ENCODE results near the gene RGS10.

The RGS10 gene

GRCh38 chr10:119498889-119499676 lies 43.4 kb downstream of the RGS10 start:
- TF ChIP-seq CTCF (IDR thresholded peaks at IDR 0.05; ENCODE audit: poor library complexity, severe bottlenecking), result no peak
- Histone ChIP-seq H3K4me3 (ENCODE audit: severe bottlenecking) (no peak overlapping the region), H3K36me3 (ENCODE audit: low read depth) (0 out of 2 replicates have a peak, but pooled peaks cover 6% of the 10 kb centered on the region), H3K27ac (ENCODE audit: poor library complexity, severe bottlenecking) (no peak overlapping the region), H3K9me3 (ENCODE audit: severe bottlenecking) (no peaks in the 10 kb centered on the region), H3K27me3 (ENCODE audit: insufficient read depth, poor library complexity, severe bottlenecking) (no peaks in the 10 kb centered on the region), H3K4me1 (ENCODE audit: insufficient read depth, poor library complexity, severe bottlenecking) (no peaks in the 10 kb centered on the region)
- DNase-seq (ENCODE audit: low spot score) (no peak), ATAC-seq (ENCODE audit: low read depth) (no peak)

GRCh38 chr10:119497243-119497642 lies 45.3 kb downstream of the RGS10 start:
- Histone ChIP-seq H3K36me3 (ENCODE audit: low read depth) (0 out of 2 replicates have a peak, but pooled peaks cover 6% of the 10 kb centered on the region), H3K27me3 (ENCODE audit: insufficient read depth, poor library complexity, severe bottlenecking) (no peaks in the 10 kb centered on the region), H3K4me3 (ENCODE audit: severe bottlenecking) (no peak overlapping the region), H3K4me1 (ENCODE audit: insufficient read depth, poor library complexity, severe bottlenecking) (no peaks in the 10 kb centered on the region), H3K9me3 (ENCODE audit: severe bottlenecking) (no peaks in the 10 kb centered on the region), H3K27ac (ENCODE audit: poor library complexity, severe bottlenecking) (no peak overlapping the region)
- no peak for ATAC-seq (ENCODE audit: low read depth)
- DNase-seq (ENCODE audit: low spot score), result no peak
- TF ChIP-seq CTCF (IDR thresholded peaks at IDR 0.05; ENCODE audit: poor library complexity, severe bottlenecking), result no peak

GRCh38 chr10:119496273-119496672 lies 46.2 kb downstream of the RGS10 start:
- no peak for TF ChIP-seq CTCF (IDR thresholded peaks at IDR 0.05; ENCODE audit: poor library complexity, severe bottlenecking)
- ATAC-seq (ENCODE audit: low read depth), result no peak
- Histone ChIP-seq H3K4me3 (ENCODE audit: severe bottlenecking) (no peak overlapping the region), H3K27me3 (ENCODE audit: insufficient read depth, poor library complexity, severe bottlenecking) (no peaks in the 10 kb centered on the region), H3K9me3 (ENCODE audit: severe bottlenecking) (no peaks in the 10 kb centered on the region), H3K27ac (ENCODE audit: poor library complexity, severe bottlenecking) (no peak overlapping the region), H3K36me3 (ENCODE audit: low read depth) (0 out of 2 replicates have a peak, but pooled peaks cover 6% of the 10 kb centered on the region), H3K4me1 (ENCODE audit: insufficient read depth, poor library complexity, severe bottlenecking) (no peaks in the 10 kb centered on the region)
- DNase-seq (ENCODE audit: low spot score), result no peak

DNA sequence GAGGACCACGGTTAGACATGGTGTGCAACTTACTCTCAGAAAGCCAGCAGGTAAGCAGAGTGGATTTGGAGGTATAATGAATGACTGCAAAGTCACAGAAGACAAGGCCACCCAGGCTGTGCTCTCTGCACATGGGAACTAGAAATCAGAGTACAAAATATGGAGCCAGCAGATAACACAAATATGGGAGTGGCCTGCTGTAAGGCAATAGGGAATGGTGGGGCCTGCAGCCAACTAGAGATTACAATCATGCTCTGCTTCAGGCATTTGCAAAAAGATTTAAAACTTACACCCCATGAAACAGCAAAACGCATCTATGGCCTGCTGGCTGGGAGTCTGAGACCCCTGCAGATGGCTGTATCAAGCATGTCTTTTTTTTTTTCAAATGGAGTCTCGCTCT lies 47.0 kb downstream of the RGS10 start:
- Histone ChIP-seq H3K27me3 (ENCODE audit: insufficient read depth, poor library complexity, severe bottlenecking) (no peaks in the 10 kb centered on the region), H3K9me3 (ENCODE audit: severe bottlenecking) (no peaks in the 10 kb centered on the region), H3K27ac (ENCODE audit: poor library complexity, severe bottlenecking) (no peak overlapping the region), H3K4me3 (ENCODE audit: severe bottlenecking) (no peak overlapping the region), H3K36me3 (ENCODE audit: low read depth) (0 out of 2 replicates have a peak, but pooled peaks cover 6% of the 10 kb centered on the region), H3K4me1 (ENCODE audit: insufficient read depth, poor library complexity, severe bottlenecking) (no peaks in the 10 kb centered on the region)
- DNase-seq (ENCODE audit: low spot score) (no peak), ATAC-seq (ENCODE audit: low read depth) (no peak)
- TF ChIP-seq CTCF (IDR thresholded peaks at IDR 0.05; ENCODE audit: poor library complexity, severe bottlenecking), result no peak

- ATAC-seq (ENCODE audit: low read depth), result no peak
Measured at GRCh38 chr10:119495021-119495505, 47.5 kb downstream of the RGS10 start.

More at GRCh38 chr10:119495021-119495505, 47.5 kb downstream of the RGS10 start:
- no peak for TF ChIP-seq CTCF (IDR thresholded peaks at IDR 0.05; ENCODE audit: poor library complexity, severe bottlenecking)
- 0 out of 2 replicates have a peak, but pooled peaks cover 6% of the 10 kb centered on the region for H3K36me3 ChIP-seq (ENCODE audit: low read depth)
- H3K27me3 ChIP-seq (ENCODE audit: insufficient read depth, poor library complexity, severe bottlenecking), result no peaks in the 10 kb centered on the region
- no peaks in the 10 kb centered on the region for H3K9me3 ChIP-seq (ENCODE audit: severe bottlenecking)
- no peak overlapping the region for H3K4me3 ChIP-seq (ENCODE audit: severe bottlenecking)
- H3K4me1 ChIP-seq (ENCODE audit: insufficient read depth, poor library complexity, severe bottlenecking), result no peaks in the 10 kb centered on the region
- DNase-seq (ENCODE audit: low spot score), result no peak
- no peak overlapping the region for H3K27ac ChIP-seq (ENCODE audit: poor library complexity, severe bottlenecking)

Measured in RWPE2 (cell line).